ENCODE measurements around the gene MYO5B. TPM values are rescaled to one million over a fixed set of nuclear protein-coding genes. Genes with fewer than 3 reads are reported as not detected.

The MYO5B gene
- total and polyA plus RNA-seq, 10 of the 15 experiments (the other 5 are each of a cell fraction or from before 2014, with no cell fraction given) = 2.5 to 4.5 (median 3.3) TPM

DNA sequence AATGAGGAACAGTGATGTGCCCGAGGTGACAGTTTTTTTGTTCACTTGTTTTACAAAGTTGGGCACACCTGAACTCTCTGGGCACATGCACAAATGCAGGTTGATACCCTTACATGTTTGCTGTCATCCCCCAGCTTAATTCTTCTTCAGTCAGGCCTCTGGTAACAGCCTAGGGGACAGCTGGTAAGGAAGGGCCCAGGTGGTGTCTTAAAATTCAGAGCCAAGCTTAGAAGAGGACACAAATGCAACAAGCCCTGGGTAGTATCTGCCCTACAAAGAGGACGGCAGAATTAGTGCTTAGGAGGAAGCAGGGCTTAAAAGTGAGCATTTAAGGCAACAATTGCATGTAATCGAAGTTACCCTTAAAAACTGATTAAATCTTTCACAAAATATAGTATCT, 209.7 kb downstream of the MYO5B start (continued):
- TF ChIP-seq, protein P1, sequence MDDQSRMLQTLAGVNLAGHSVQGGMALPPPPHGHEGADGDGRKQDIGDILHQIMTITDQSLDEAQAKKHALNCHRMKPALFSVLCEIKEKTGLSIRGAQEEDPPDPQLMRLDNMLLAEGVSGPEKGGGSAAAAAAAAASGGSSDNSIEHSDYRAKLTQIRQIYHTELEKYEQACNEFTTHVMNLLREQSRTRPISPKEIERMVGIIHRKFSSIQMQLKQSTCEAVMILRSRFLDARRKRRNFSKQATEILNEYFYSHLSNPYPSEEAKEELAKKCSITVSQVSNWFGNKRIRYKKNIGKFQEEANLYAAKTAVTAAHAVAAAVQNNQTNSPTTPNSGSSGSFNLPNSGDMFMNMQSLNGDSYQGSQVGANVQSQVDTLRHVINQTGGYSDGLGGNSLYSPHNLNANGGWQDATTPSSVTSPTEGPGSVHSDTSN (IDR thresholded peaks at IDR 0.05; ENCODE audit: insufficient replicate concordance, low read depth, low read length) = no peak
- TF ChIP-seq FOXK2 (IDR thresholded peaks at IDR 0.05) (no peak), MYB (IDR thresholded peaks at IDR 0.05; ENCODE audit: borderline replicate concordance, low read depth, low read length) (no peak)

DNA sequence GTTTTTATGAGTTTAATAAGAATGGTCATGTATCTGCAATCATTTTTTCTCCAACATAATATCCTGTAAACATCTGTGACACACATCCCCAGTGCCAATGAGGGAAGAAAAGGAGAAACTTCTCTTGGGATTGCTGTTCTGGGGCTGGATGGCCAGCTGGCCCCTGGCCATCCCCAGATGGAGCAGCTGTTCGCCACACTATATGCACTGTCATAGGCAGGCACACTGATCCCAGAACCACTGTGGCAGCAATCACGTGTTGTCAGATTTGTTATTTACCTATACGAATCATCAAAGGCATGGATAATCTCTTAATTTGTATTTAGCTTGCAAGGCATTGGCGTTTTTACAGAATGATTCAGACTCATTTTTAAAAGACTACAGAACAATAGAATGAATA, 214.1 kb downstream of the MYO5B start:
- no peaks in the 10 kb centered on the region for H3K36me3 ChIP-seq (ENCODE audit: control insufficient read depth in 2 of 2, insufficient read depth in 2 of 2, low read length in 1 of 2)
- TF ChIP-seq MTA2 (IDR thresholded peaks at IDR 0.05; ENCODE audit: low read depth) (no peak), POLR2AphosphoS2 (IDR thresholded peaks at IDR 0.05; ENCODE audit: low read depth, low read length) (no peak), RELA (IDR thresholded peaks at IDR 0.05; ENCODE audit: borderline replicate concordance, partially characterized antibody) (no peak), MEF2B (IDR thresholded peaks at IDR 0.05; ENCODE audit: partially characterized antibody, poor library complexity, severe bottlenecking) (no peak), ZNF622 (IDR thresholded peaks at IDR 0.05) (no peak), EGR1 (IDR thresholded peaks at IDR 0.05; ENCODE audit: borderline replicate concordance in 1 of 2, low read depth in 2 of 2, low read length in 2 of 2) (no peak), WRNIP1 (IDR thresholded peaks at IDR 0.05; ENCODE audit: borderline replicate concordance, low read depth, low read length) (no peak), IKZF1 (conservative IDR thresholded peaks at IDR 0.05) (no peak)
- TF ChIP-seq, protein P2, sequence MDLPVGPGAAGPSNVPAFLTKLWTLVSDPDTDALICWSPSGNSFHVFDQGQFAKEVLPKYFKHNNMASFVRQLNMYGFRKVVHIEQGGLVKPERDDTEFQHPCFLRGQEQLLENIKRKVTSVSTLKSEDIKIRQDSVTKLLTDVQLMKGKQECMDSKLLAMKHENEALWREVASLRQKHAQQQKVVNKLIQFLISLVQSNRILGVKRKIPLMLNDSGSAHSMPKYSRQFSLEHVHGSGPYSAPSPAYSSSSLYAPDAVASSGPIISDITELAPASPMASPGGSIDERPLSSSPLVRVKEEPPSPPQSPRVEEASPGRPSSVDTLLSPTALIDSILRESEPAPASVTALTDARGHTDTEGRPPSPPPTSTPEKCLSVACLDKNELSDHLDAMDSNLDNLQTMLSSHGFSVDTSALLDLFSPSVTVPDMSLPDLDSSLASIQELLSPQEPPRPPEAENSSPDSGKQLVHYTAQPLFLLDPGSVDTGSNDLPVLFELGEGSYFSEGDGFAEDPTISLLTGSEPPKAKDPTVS (IDR thresholded peaks at IDR 0.05; ENCODE audit: low read depth, low read length) = no peak
- ChIA-PET SMC1A (ENCODE audit: uncharacterized antibody, unreplicated experiment) (interaction anchor here (1.1 to 1.2 kb wide), 2 partner anchors 10 to 26 kb away, joined by 3 read pairs; no protein-coding TSS in a partner anchor), POLR2A (no interaction called here), RAD21 (ENCODE audit: unreplicated experiment) (no interaction called here), CTCF (interaction anchor here (2.6 kb wide), 1 partner anchor 14 kb away, joined by 8 read pairs; no protein-coding TSS in a partner anchor)
- intact Hi-C loops (cut with micrococcal nuclease; ENCODE audit: unreplicated experiment) (no loop called here), in situ Hi-C loops (cut with MboI) (no loop called here)
- DNase-seq (ENCODE audit: low read depth, low spot score) (no peak), FAIRE-seq (no peak), ATAC-seq (no peak)
- no peak overlapping the region for H3K27ac ChIP-seq (ENCODE audit: control insufficient read depth, insufficient read depth)
- no peak overlapping the region for H3K4me3 ChIP-seq
- H4K20me1 ChIP-seq (ENCODE audit: control insufficient read depth, insufficient read depth) = no peaks in the 10 kb centered on the region
- H3K9me3 ChIP-seq (replicated peaks; ENCODE audit: control insufficient read depth, insufficient read depth, low read length) = no peaks in the 10 kb centered on the region
- 8% methylated on average over 4 of the region's 4 CpGs for WGBS (ENCODE audit: insufficient coverage, insufficient replicate concordance, low lambda C conversion rate, missing lambda C conversion rate)
- no peaks in the 10 kb centered on the region for H3K4me1 ChIP-seq (ENCODE audit: control insufficient read depth, insufficient read depth, low read length)
- no TSS peak for BruUV-seq (replicated peaks)
- peaks cover 4 to 7% of the 10 kb centered on the region in 2 experiments; a peak in 3 of 4 replicates for H3K27me3 ChIP-seq (replicated peaks in 1 of 2; ENCODE audit: control insufficient read depth in 2 of 2, insufficient read depth in 2 of 2, low read length in 1 of 2)
- no peaks in the 10 kb centered on the region for H3K79me2 ChIP-seq (ENCODE audit: control insufficient read depth, insufficient read depth, low read length)
- H3K9ac ChIP-seq (ENCODE audit: control insufficient read depth, insufficient read depth, low read length) = no peak overlapping the region
- no peak overlapping the region for H2AFZ ChIP-seq (ENCODE audit: control insufficient read depth, low read depth, low read length)
- no peak overlapping the region for H3K4me2 ChIP-seq (ENCODE audit: control insufficient read depth, insufficient read depth)
